SH-SY5Y (cell line): ENCODE results near the gene FCN1.

Source experiments
- GATA2 ChIP-seq: IDR thresholded peaks from 2 replicates; pipeline ENCODE4 v1.6.1; 2011; ENCODE audit warnings: mild to moderate bottlenecking, low read depth, low read length
- GATA3 ChIP-seq: IDR thresholded peaks from 2 replicates; pipeline ENCODE4 v1.6.1; 2011; ENCODE audit warnings: low read depth, mild to moderate bottlenecking, low read length, moderate library complexity

FCN1 gene

GRCh38 chr9:134890155-134890495 is 27.6 kb downstream of the FCN1 start:
- TF ChIP-seq GATA3: no peak

DNA sequence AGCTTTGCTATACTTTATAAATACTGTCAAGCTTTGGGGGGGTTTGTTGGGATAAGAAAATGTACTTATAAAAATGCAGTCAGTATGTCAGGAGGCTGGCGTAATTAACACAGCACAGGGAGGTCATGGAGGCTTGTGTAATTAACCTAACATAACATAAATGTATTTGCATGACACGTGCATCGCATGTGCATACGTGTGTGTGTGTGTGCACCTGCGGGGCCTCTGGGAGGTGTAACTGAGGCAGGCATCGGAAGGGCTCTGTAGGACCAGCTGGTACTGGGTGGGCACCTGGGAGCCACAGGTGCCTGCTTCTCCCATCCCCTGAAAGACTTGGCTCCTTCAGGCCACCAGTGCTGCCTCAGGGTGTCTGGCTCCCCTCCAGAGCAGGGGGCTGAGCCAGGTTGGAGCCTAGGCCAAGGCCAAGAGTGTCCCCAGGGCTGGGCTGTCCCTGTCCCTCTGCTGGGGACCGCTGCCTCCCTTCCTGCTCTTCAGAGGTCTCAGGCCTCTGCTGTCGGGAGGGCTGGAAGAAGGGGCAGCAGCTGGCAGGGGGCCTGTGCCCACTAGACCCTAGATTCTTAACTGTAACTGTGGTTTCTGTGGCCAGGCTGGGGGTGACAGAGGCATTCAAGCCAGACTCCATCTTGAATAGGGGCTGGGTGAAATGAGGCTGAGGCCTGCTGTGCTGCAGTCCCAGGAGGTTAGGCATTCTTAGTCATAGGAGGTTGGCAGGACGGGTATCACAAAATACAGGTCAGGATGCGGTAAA is 28.1 kb downstream of the FCN1 start:
- TF ChIP-seq GATA3 (no peak), GATA2 (no peak)

DNA sequence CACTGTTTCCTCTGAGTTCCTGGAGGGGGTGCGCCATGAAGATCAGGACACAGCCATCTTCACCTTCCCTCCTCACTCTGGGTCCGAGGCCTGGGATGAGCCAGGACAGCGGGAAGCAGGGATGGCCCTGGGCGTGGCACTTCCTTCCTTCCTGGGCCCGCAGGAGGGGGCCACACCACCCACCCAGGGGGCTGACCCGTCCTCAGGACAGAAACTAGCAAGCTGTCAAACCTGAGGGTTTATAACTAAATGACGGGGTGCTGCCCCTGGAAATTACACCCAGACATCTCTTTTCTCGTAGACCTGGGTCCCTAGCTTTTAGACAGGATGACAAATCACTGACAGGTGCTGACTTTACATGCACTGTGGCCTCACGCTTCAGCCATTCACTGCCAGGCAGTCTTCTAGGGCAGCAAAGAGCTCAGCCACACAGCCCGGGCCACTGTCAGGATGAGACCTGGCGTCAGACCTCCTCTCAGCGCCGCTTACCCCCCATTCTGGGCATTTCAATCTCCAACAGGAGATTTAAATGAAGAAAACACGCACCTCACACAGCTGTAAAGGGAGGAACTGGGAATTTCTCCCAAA is 29.0 kb downstream of the FCN1 start:
- TF ChIP-seq GATA2 (no peak), GATA3 (no peak)

DNA sequence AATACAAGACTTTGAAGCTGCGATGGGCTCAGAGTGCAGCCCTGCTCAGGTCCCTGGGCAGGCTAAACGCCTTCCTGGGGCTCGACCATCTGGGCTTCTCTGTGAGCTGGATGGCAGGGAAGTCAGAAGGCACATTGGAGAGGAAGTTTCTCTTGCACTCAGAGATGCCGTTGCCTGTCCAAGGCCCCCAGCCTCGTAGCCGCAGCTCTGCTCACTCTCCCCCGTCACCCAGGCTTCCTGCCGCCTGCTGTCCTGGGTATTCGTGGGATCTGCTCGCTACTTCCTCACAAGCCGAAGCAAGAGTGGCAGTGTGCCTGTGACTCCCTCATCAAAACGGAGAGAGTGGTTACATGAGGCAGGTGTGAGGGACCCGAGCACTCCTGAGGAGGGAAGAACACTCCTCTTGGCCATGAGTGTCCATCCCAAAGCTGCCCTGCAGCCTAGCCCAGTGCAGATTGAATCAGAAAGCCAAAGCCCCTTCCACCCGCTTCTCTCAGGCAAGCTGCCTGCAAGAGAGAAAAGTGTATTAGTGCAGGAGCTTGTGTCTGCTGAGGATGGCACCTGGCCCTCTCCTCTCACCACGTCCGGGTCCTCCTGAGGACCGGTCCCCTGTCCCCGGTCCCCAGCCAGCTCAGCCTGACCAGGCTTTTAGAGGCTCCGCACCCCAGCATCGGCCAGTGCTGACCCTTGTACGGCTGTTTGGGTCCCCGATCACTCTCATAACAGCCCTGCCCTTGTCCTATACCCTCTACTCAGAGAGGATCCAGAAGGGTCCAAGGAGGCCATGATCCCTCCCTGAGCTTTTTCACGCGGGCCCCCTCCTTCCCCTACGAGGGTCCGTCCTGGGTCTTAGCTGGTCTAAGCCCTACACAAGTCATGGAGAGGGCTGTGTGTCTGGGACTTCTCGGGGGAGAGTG is 29.8 kb downstream of the FCN1 start:
- TF ChIP-seq GATA3 (no peak), GATA2 (no peak)

- no peak for TF ChIP-seq GATA3
- TF ChIP-seq GATA2: no peak
These were observed 30.5 kb downstream of the FCN1 start for GRCh38 chr9:134887219-134887618.

DNA sequence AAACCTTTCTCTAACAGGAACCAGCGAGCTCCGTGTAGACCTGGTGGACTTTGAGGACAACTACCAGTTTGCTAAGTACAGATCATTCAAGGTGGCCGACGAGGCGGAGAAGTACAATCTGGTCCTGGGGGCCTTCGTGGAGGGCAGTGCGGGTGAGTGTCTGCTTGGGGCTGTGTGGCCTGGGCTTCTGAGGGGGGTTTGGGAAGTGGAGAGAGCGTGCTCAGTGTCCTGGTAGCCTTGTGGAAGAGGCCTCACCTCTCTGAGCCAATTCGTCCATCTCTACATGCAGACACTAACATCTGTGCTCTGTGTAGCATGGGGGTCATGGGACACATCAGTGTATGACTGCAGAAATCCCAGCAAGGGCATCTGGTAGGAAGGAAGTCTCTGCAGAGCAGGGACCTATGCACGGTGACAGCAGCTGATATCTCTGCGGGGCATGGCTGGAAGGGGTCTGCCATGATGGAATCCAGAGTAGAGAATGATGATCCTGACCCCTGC is 31.2 kb downstream of the FCN1 start:
- no peak for TF ChIP-seq GATA3
- no peak for TF ChIP-seq GATA2

GRCh38 chr9:134885679-134886412 is 31.9 kb downstream of the FCN1 start:
- TF ChIP-seq GATA2 (no peak), GATA3 (no peak)

- TF ChIP-seq GATA2: no peak
- TF ChIP-seq GATA3: no peak
These were observed 32.6 kb downstream of the FCN1 start for GRCh38 chr9:134885001-134885678.

DNA sequence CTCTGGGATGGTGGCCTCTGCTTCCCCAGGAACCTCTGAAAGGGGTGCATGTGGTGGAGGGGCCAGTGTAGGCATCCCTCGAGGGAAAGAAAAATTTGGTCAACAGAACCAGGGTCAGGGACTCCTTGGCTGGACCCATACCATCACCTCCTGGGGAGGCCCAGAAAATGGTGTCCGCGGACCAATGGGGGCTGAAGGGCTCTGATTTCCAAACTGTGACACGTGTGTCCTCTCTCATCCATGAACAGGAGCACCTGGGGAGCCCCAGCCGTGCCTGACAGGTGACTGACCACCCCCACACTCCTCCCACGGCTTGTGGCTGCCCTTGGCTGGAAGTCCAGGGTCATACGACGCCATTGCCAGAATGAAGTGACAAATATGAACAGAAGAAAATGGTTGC is 33.2 kb downstream of the FCN1 start:
- TF ChIP-seq GATA2 (no peak), GATA3 (no peak)

- no peak for TF ChIP-seq GATA3
- TF ChIP-seq GATA2: no peak
These were observed 34.5 kb downstream of the FCN1 start for GRCh38 chr9:134883040-134883782.

DNA sequence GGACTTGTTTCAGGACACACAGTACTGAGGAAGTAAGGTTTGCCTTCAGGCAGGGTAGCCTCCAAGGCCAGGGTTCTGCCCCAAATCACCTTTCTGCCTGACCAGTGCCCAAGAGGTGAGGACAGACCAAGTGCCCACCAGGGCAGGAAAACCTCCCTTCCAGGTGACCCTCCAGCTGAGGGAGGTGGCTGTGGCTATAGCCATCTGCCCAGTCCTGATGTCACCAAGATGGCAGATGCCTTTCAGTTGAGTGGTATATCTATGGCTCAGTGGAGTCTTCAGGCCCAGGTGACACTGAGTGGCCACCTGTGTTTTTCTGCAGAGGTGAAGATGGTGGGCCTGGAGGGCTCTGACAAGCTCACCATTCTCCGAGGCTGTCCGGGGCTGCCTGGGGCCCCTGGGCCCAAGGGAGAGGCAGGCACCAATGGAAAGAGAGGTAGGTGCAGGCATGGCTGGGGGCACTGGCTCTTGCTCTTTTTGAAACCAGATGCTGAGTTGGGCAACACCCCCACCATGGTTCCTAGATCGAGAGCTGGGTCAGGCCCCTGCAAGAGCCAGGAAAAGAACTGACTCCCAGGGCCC is 35.4 kb downstream of the FCN1 start:
- no peak for TF ChIP-seq GATA2
- TF ChIP-seq GATA3: no peak

DNA sequence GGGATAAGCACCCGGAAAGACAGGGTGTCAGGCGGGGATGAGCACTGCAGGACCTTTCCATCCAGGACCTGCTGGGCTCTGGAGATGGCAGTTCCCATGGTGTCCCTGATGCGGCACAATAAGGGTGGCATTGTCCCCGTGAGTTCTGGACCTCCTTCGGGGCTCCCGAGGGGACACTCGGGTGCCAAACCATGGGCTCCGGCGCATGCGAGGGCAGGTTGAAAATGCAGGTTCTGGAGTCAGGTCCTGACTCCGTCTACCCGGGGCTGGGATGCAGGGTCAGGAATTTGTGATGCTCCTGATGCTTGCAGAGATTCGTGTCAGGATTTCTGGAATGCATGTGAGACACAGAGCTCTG is 36.4 kb downstream of the FCN1 start:
- TF ChIP-seq GATA2: no peak
- TF ChIP-seq GATA3: no peak
